KMS-11 (cell line): Measurements from ENCODE around the gene CR1.
A peak's percentile ranks its signal among the peaks of the same experiment; 100 is the strongest.

Experiments
- H2AFZ ChIP-seq: fragments of 200-600 bp; sonication (generic); 2 replicates; pipeline ENCODE4 v1.6.1; 2016; ENCODE audit warnings: antibody characterized with exemption, mixed run types, low read depth
- H3K27ac ChIP-seq: fragments of 200-600 bp; sonication (generic); 2 replicates; pipeline ENCODE4 v1.6.1; 2016; ENCODE audit warnings: mild to moderate bottlenecking, mixed run types
- H3K27me3 ChIP-seq: fragments of 200-600 bp; sonication (generic); 2 replicates; pipeline ENCODE4 v1.6.1; 2017; ENCODE audit warnings: mild to moderate bottlenecking, low read depth, mixed run types, moderate library complexity; ENCODE audit not compliant: insufficient read depth
- H3K36me3 ChIP-seq: fragments of 200-600 bp; sonication (generic); 2 replicates; pipeline ENCODE4 v1.6.1; 2017; ENCODE audit warnings: mild to moderate bottlenecking, mixed run types; ENCODE audit not compliant: insufficient read depth
- H3K4me1 ChIP-seq: fragments of 200-600 bp; sonication (generic); 2 replicates; pipeline ENCODE4 v1.6.1; 2016; ENCODE audit warnings: mild to moderate bottlenecking, low read depth, mixed run types; ENCODE audit not compliant: poor library complexity, severe bottlenecking
- H3K4me2 ChIP-seq: fragments of 200-600 bp; sonication (generic); 2 replicates; pipeline ENCODE4 v1.7.0; 2016; ENCODE audit warnings: mild to moderate bottlenecking, mixed run types
- H3K4me3 ChIP-seq: fragments of 200-600 bp; sonication (generic); IDR thresholded peaks from 2 replicates; pipeline ENCODE4 v1.6.1; 2017; ENCODE audit warnings: low read depth, low read length, mixed read lengths; ENCODE audit not compliant: insufficient read depth
- H3K79me2 ChIP-seq: fragments of 200-600 bp; sonication (generic); 2 replicates; pipeline ENCODE4 v1.6.1; 2016; ENCODE audit warnings: low read depth, mixed run types; ENCODE audit not compliant: insufficient read depth
- H3K9ac ChIP-seq: fragments of 200-600 bp; sonication (generic); 2 replicates; pipeline ENCODE4 v1.6.1; 2016; ENCODE audit warnings: mild to moderate bottlenecking, mixed run types
- H4K20me1 ChIP-seq: fragments of 200-600 bp; sonication (generic); 2 replicates; pipeline ENCODE4 v1.6.1; 2016; ENCODE audit warnings: mild to moderate bottlenecking, mixed run types; ENCODE audit not compliant: insufficient read depth
- TF ChIP-seq, protein P1 (sequence below): fragments of 200-600 bp; sonication (generic); conservative IDR thresholded peaks from 2 replicates; pipeline ENCODE4 v1.6.1; 2017; ENCODE audit warnings: low read depth, mild to moderate bottlenecking, antibody characterized with exemption, low read length, moderate library complexity, mixed read lengths

CR1 gene

DNA sequence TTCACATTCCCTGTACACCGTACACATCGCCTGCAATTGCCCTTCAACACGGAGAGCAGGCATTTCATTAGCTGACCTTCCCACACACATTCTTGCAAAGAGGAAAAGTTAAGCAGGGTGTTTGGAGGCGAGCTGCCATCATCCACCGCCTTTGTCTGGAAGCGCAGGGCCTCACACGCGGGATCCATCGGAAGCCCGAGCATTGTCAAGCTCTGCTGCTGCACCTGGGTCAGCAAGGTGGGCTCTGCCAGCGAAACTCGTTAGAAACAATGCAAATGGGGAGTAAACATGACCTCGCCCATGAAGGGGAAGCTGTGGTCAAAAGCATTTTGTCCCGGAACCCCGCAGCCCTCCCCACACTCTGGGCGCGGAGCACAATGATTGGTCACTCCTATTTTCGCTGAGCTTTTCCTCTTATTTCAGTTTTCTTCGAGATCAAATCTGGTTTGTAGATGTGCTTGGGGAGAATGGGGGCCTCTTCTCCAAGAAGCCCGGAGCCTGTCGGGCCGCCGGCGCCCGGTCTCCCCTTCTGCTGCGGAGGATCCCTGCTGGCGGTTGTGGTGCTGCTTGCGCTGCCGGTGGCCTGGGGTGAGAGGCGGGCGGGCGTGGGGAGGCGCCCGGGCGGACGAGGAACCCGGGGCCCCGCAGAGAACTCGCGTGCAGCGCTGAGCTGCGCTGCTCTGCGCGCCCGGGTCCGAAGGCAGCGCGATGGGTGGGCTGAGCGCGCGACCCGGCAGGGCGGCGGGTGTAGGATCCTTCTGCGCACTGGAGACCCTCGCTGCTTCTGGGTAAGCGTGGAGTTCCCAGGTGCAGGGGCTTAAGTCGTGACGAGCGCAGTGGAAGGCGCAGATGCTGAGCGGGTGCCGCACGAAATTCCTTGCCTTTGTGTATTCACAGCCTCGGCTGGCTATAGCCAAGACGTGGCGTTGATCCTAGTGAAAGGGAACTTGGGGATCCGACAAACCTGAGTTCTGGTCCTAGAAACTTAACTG, at the start of gene CR1:
Gene CR1 (plus strand): TSS at position 357 of the 992 bp plus-strand sequence. CDS start 111 bp downstream, at position 468.
- Histone ChIP-seq H3K27me3 (no peaks in the 10 kb centered on the region), H3K36me3 (no peaks in the 10 kb centered on the region), H4K20me1 (no peaks in the 10 kb centered on the region), H3K79me2 (no peaks in the 10 kb centered on the region), H3K4me1 (peaks cover 9% of the 10 kb centered on the region), H3K4me2 (no peak within 1 kb of the TSS), H3K4me3 (no peak within 1 kb of the TSS), H2AFZ (no peak within 1 kb of the TSS), H3K9ac (no peak within 1 kb of the TSS), H3K27ac (no peak within 1 kb of the TSS)
- TF ChIP-seq, protein P1, sequence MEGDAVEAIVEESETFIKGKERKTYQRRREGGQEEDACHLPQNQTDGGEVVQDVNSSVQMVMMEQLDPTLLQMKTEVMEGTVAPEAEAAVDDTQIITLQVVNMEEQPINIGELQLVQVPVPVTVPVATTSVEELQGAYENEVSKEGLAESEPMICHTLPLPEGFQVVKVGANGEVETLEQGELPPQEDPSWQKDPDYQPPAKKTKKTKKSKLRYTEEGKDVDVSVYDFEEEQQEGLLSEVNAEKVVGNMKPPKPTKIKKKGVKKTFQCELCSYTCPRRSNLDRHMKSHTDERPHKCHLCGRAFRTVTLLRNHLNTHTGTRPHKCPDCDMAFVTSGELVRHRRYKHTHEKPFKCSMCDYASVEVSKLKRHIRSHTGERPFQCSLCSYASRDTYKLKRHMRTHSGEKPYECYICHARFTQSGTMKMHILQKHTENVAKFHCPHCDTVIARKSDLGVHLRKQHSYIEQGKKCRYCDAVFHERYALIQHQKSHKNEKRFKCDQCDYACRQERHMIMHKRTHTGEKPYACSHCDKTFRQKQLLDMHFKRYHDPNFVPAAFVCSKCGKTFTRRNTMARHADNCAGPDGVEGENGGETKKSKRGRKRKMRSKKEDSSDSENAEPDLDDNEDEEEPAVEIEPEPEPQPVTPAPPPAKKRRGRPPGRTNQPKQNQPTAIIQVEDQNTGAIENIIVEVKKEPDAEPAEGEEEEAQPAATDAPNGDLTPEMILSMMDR = no peak

DNA sequence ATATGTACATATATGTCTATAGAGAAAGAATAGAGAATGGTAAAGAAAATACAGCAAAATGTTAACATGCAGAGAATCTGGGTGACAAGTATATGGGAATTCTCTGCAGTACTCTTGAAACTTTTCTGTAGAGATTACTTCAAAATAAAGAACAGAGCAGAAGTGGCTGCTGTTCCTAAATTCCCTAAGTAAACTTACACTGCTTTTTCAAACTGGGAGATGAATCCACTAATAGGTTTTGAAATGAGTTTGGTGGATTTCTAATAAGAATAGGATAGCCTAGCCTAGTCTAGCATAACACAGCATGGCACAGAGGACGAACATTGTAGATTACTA, 42.3 kb upstream of the CR1 start:
- Histone ChIP-seq H3K4me3 (no peak overlapping the region), H3K27ac (no peak overlapping the region), H2AFZ (peak overlapping the region; percentile 89), H3K27me3 (no peaks in the 10 kb centered on the region), H3K36me3 (no peaks in the 10 kb centered on the region), H3K4me2 (peak overlapping the region; percentile 95), H4K20me1 (no peaks in the 10 kb centered on the region), H3K9ac (peak overlapping the region; percentile 52; the same call in 1 of the 2 replicates), H3K4me1 (peaks cover 19% of the 10 kb centered on the region), H3K79me2 (no peaks in the 10 kb centered on the region)
- TF ChIP-seq, protein P1 = no peak

DNA sequence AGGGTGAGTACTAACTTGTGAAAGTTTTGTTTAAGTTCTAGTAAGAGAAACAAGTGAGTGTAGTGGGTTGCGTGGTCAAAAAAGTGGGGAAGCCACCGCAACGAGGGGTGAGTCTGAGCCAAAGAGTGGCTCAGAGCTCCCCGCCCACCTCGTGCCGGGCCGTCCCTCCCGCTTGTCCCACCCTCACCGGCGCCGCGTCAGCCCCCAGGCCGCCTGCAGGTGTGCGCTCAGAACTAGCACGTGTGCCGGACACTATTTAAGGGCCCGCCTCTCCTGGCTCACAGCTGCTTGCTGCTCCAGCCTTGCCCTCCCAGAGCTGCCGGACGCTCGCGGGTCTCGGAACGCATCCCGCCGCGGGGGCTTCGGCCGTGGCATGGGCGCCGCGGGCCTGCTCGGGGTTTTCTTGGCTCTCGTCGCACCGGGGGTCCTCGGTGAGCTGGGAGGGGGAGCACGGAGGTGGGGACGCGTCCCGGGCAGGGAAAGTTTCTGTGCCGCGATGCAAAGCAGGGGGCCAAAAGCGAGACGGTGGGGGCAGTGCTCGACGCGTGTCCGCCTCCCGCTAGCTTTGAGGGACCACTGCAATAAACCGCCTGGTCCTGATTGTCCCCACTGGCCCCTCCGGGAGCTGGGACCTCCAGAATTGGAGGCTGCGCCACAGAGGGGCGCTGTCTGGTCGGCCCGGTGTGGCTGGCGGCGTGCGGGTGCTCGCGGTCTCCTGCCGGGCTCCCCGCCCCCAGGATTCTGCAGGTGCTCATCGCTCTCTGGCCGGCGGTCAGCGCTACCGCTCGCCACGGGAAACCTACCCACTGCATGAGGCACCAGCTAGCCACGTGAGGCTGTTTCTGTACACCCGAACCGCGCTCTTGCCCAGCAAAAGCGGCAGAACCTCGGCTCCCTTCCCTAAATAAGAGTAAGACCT, 41.7 kb upstream of the CR1 start, which contains the start of gene CR2:
Gene CR2 (plus strand): TSS at position 283 of the 919 bp plus-strand sequence. CDS start 91 bp downstream, at position 374.
- Histone ChIP-seq H3K27me3 (no peaks in the 10 kb centered on the region), H3K9ac (peak within 1 kb of the TSS; percentile 52), H2AFZ (peak within 1 kb of the TSS; percentile 89)

More for the DNA sequence above, 41.7 kb upstream of the CR1 start, which contains the start of gene CR2:
- Histone ChIP-seq H3K4me3 (peak within 1 kb of the TSS; percentile 67), H3K4me1 (peaks cover 19% of the 10 kb centered on the region), H3K36me3 (no peaks in the 10 kb centered on the region), H4K20me1 (no peaks in the 10 kb centered on the region), H3K27ac (peak within 1 kb of the TSS; percentile 10; the same call in 1 of the 2 replicates), H3K4me2 (peak within 1 kb of the TSS; percentile 95), H3K79me2 (no peaks in the 10 kb centered on the region)
- TF ChIP-seq, protein P1 = no peak; the same call in 1 of the 2 replicates
